HFFc6 (cell line): ENCODE data around the gene CREG1. TPM values are rescaled to one million over a fixed set of nuclear protein-coding genes. Genes with fewer than 3 reads are reported as not detected.
A peak's percentile ranks its signal among the peaks of the same experiment; 100 is the strongest.

Source experiments
- DNase-seq: peaks from one replicate; pipeline ENCODE4 v3.0.0-alpha.2; 2018
- H3K27ac Mint-ChIP-seq: 2 replicates; pipeline ENCODE4 v1.8.0; 2020; ENCODE audit warnings: mild to moderate bottlenecking, mixed read lengths
- H3K27me3 Mint-ChIP-seq: 2 replicates; pipeline ENCODE4 v1.8.0; 2021; ENCODE audit warnings: mild to moderate bottlenecking, moderate library complexity, mixed read lengths; ENCODE audit not compliant: insufficient read depth
- H3K36me3 Mint-ChIP-seq: 2 replicates; pipeline ENCODE4 v1.8.0; 2021; ENCODE audit warnings: low read depth, mixed read lengths
- H3K4me1 Mint-ChIP-seq: 2 replicates; pipeline ENCODE4 v1.8.0; 2020; ENCODE audit warnings: low read depth, mixed read lengths
- H3K4me3 Mint-ChIP-seq: 2 replicates; pipeline ENCODE4 v1.8.0; 2020; ENCODE audit warnings: mild to moderate bottlenecking, moderate library complexity, mixed read lengths
- H3K9me3 Mint-ChIP-seq: 2 replicates; pipeline ENCODE4 v1.8.0; 2020; ENCODE audit warnings: mild to moderate bottlenecking, mixed read lengths
- CTCF ChIP-seq: fragments of 200-600 bp; sonication (generic); IDR thresholded peaks from 2 replicates; pipeline ENCODE4 v1.5.0; 2021; ENCODE audit warnings: antibody characterized with exemption, mild to moderate bottlenecking
- total RNA-seq, 6 experiments: library from RNA; stranded (reverse); fragmentation: NEBNext Ultra II Directional; extraction: Animal tissue kit (Norgen Biotek cat#: 25700); gene quantifications; 2 replicates in 1 of 6; 3 replicates in 5 of 6; pipeline ENCODE4 v1.2.3, GENCODE V29; 2021

Gene CREG1
- total RNA-seq, 6 experiments from 2014 or later = 13.6 to 21.7 (median 16.7) TPM

DNA sequence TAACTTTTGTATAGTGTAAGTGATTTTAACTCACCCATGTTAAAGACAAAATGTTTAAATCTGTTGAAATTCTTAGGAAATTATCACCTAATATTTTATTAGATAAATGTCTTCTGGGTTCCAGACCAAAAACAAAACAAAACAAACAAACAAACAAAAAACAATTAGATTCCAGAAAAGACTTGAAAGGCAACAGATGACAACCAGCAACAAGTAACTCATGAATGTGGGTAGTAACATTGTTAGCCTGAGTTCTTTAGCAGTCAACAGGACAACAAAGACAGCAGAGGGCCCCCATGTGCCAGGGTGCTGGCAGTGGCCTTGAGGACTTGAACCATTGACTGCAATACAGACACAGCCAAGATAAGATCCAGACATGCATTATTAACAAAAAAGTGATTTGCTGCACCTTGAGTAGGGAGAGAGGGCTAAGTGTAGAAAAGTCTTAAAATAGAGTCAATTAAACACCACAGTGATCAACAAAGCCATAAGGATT is 32.8 kb downstream of the CREG1 start:
- H3K27ac Mint-ChIP-seq = no peak overlapping the region
- H3K27me3 Mint-ChIP-seq = peaks cover 12% of the 10 kb centered on the region
- TF ChIP-seq CTCF = no peak
- H3K4me3 Mint-ChIP-seq = no peak overlapping the region
- H3K4me1 Mint-ChIP-seq = peaks cover 19% of the 10 kb centered on the region; the same call in 1 of the 2 replicates
- no peaks in the 10 kb centered on the region for H3K9me3 Mint-ChIP-seq
- no peak for DNase-seq
- H3K36me3 Mint-ChIP-seq = no peaks in the 10 kb centered on the region

DNA sequence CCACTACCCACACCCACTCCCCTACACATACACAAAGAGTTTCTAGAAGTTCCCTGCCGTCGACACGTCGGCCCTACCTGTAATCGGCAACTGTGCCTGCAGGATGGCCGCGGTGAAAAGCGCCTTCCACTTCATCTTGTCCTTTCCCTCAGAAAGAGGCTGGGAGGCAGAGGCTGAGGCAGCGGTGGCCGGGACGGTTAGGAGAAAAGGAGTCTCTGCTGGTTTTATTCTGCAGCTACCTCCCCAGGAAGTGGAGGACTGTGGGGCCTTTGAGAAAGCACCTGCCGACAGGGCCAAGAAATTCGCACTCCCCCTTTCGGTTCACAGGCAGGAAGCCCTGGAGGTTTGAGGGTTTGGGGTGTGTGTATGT is 35.2 kb downstream of the CREG1 start, which contains the start of gene CD247:
CD247 (minus strand) TSS at position 199 of the 370 bp plus-strand sequence; CDS start at position 135, 64 bp downstream.
- peaks cover 11% of the 10 kb centered on the region for H3K27me3 Mint-ChIP-seq
- no peaks in the 10 kb centered on the region for H3K9me3 Mint-ChIP-seq
- TF ChIP-seq CTCF = no peak

DNA sequence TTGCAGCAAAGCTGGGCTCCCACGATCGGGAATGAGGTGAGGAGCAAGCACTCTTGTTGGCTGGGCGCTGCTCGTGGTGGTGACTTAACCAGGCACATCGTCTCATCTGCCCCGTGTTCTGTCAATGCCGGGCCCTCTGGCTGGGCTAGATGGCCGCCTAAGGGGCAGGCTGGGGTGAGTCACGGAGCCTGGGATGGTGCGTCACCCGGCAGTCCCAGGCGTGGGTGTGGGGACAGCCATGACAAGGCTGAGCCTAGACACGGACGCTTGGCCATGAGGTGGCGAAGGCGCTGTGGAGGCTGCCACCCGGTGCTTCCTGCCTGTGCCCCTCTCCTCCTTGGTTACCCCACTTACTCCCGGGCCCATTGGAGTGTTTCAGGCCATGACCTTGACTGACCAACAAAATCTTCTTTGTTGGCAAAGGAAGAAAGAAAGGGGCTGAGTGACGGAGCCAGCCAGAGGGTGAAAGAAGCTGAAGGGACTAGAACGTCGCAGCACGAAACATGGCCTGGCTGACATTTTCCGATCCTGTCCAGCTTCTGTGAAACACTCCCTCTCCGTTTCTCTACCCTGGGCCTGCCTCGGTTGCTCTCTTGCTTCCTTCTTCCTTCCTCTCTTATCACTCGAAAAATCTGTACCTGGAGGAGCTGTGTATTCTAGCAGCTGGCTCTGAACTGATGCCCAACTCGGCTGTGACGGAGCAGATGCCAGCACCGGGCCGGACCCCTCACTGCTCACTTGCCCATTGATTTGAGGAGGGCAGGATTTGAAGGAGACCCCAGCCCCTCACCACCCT is 35.8 kb downstream of the CREG1 start:
- no peaks in the 10 kb centered on the region for H3K9me3 Mint-ChIP-seq
- peak overlapping the region; percentile 50; the same call in 1 of the 2 replicates for H3K4me3 Mint-ChIP-seq
- peaks cover 11% of the 10 kb centered on the region for H3K27me3 Mint-ChIP-seq

More for the DNA sequence above, 35.2 kb downstream of the CREG1 start, which contains the start of gene CD247:
- H3K27ac Mint-ChIP-seq = no peak within 1 kb of the TSS; the same call in 1 of the 2 replicates
- no peak for DNase-seq
- no peaks in the 10 kb centered on the region for H3K36me3 Mint-ChIP-seq
- peaks cover 19% of the 10 kb centered on the region; the same call in 1 of the 2 replicates for H3K4me1 Mint-ChIP-seq
- H3K4me3 Mint-ChIP-seq = peak within 1 kb of the TSS; percentile 50; the same call in 1 of the 2 replicates

GRCh38 chr1:167516404-167517388 is 36.9 kb downstream of the CREG1 start:
- Mint-ChIP-seq H3K27me3 (peaks cover 11% of the 10 kb centered on the region), H3K9me3 (no peaks in the 10 kb centered on the region), H3K27ac (no peak overlapping the region; the same call in 1 of the 2 replicates)

More for the DNA sequence above, 35.8 kb downstream of the CREG1 start:
- H3K4me1 Mint-ChIP-seq = peaks cover 18% of the 10 kb centered on the region; the same call in 1 of the 2 replicates
- no peak overlapping the region; the same call in 1 of the 2 replicates for H3K27ac Mint-ChIP-seq
- TF ChIP-seq CTCF = no peak
- DNase-seq = peak; percentile 3
- no peaks in the 10 kb centered on the region for H3K36me3 Mint-ChIP-seq

More at GRCh38 chr1:167516404-167517388, 36.9 kb downstream of the CREG1 start:
- no peak for DNase-seq
- Mint-ChIP-seq H3K4me1 (peaks cover 8% of the 10 kb centered on the region; the same call in 1 of the 2 replicates), H3K4me3 (peak overlapping the region; percentile 50; the same call in 1 of the 2 replicates), H3K36me3 (no peaks in the 10 kb centered on the region)
- TF ChIP-seq CTCF = no peak
